Cardiac septum (tissue), 1 donor: ENCODE data around the gene SPPL3. TPM values are rescaled to one million over a fixed set of nuclear protein-coding genes. Genes with fewer than 3 reads are reported as not detected.
A peak's percentile ranks its signal among the peaks of the same experiment; 100 is the strongest.
"Not testable (repeated sequence)": the region's sequence is repeated elsewhere in the genome, so short reads cannot be mapped to it uniquely, and the experiment has no call there.

ENCODE experiments used
- DNase-seq: peaks from one replicate; pipeline ENCODE4 v3.0.0-alpha.2; 2020; ENCODE audit warnings: low spot score
- intact Hi-C: fragments of 100-400 bp; cut with DNase I; formaldehyde crosslinking; loops from one replicate; pipeline ENCODE4 v1.14.0; 2022
- total RNA-seq: library from RNA; stranded (reverse); fragmentation: NEBNext Ultra II Directional; extraction: Animal tissue kit (Norgen Biotek cat#: 25700); gene quantifications from one replicate; pipeline ENCODE4 v1.2.1, GENCODE V29; 2021
- donor health status: DM: no; HTN: no; CAD: no.

Gene SPPL3
- total RNA-seq, 1 donor from 2014 or later = 32.2 TPM

- intact Hi-C loops = no loop called here
Measured at GRCh38 chr12:120798696-120799095, 105.5 kb downstream of the SPPL3 start.

DNA sequence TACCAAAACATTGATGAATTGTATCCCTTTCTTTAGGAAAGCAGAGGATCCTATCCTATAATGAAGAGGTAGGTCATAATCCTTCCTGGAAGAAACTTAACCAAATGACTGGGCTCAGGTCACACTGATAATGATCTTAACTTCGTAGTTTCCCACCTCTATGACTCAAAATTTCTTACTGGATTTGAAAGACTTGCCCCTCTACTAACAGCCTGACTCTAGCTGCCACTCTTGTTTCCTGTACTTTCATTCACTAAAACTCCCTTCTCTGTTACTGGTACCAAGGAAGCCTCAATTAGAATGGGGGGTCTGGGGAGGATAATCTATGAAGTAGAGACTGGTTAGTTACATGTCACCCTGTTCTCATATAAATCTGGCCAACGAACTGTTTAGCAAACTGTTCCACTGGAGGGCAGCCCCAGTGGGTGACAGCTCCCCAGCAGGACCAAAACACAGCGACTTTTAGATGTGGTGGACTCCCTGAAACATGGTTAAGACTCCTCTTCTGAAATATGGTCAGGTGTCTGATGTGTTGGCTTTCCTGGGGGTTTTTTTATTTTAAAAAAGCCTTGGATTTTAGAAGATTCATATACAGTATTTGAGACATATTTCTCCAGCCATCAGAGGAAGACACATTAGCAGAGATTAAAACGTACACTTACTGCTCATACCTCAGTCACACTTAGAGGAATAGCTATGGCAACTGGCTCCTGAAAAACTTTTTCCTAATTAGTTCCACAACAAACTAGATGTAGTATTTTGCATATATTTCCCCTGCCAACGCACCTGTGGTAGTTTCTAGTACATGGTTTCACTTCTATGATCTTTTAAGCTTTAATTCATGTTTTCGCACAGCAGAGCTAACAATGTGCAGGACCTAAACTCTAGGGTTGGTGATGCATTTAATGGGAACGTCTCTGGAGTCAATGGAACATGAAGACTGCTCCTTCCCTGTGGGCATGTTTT is 106.2 kb downstream of the SPPL3 start:
- no peak for DNase-seq
- intact Hi-C loops = no loop called here

More at GRCh38 chr12:120798696-120799095, 105.5 kb downstream of the SPPL3 start:
- DNase-seq = no peak

DNA sequence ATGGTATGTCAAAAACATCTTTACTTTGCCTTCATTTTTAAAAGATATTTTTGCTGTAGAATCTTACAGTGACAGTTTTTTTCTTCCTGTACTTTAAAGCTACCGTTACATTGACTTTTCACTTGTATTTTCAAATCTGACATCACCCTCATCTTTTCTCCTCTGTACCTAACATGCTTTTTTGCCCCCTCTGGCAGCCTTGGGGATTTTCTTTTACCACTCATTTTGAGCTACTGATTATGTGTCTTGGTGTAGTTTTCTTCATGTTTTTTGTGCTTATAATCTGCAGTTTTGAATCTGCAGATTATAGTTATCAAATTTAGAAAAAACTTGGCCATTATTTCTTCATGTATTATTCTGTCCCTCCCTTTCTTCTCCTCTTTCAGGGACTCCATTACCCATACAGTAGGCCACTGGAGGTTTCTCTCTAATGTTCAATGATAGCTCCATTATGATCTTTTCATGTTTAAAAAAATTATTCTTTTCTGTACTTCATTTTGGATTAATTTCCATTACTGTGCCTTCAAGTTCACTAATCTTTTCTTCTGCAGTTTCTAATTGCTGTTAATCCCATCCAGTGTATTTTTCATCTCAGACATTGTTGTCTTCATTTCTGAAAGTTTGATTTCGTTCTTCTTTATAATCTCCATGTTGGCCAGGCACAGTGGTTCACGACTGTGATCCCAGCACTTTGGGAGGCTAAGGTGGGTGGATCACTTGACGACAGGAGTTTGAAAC is 108.5 kb downstream of the SPPL3 start:
- DNase-seq = no peak
- intact Hi-C loops = no loop called here

DNA sequence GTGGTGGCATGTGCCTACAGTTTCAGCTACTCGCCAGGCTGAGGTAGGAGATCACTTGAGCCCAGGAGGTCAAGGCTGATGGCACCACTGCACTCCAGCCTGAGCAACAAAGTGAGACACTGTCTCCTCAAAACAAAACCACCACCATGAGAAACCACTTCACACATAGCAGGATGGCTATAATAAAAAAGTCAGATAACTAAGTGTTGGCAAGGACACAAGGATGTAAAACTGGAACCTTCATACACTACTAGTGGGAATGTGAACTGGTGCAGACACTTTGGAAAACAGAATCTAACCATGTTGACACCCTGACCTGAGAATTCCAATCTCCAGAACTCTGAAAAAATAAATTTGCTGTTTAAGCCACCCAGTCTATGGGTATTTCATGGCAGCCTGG is 110.8 kb downstream of the SPPL3 start:
- DNase-seq = no peak
- intact Hi-C loops = no loop called here

DNA sequence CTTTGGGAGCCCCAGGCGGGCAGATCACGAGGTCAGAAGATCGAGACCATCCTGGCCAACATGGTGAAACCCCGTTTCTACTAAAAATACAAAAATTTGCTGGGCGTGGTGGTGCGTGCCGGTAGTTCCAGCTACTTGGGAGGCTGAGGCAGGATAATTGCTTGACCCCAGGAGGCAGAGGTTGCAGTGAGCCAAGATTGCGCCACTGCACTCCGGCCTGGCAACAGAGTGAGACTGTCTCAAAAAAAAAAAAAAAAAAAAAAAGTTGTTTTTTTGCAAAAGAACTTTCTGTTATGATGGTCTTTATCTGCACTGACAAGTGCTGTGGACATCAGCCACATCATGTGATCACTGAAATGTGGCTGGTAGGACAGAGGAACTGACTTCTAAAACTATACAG is 111.7 kb downstream of the SPPL3 start:
- DNase-seq, intact Hi-C loops: not testable (repeated sequence)

DNA sequence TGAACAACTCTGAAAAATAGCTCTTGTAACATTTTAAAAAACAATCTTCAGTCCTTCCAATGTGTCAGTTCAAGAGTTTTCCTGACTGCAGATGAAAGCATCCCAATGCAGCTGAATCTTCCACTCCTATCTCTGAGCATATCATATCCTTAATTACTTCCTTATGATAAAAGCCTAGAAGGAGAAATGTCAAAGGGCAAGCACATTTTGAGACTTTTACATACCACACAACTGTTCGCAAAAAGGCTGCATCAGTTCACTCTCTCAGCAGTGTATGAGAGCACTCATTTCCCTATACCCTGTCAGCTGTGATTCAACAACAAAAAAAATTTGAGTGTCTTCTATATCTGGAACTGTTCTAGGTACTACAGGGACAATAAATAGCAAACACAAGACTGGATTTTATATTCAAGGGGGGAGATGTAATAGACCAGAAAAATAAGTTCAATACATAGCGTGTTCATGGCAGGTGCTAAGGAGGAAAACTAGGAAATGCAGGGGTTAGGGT is 112.4 kb downstream of the SPPL3 start:
- no peak for DNase-seq
- intact Hi-C loops = no loop called here

DNA sequence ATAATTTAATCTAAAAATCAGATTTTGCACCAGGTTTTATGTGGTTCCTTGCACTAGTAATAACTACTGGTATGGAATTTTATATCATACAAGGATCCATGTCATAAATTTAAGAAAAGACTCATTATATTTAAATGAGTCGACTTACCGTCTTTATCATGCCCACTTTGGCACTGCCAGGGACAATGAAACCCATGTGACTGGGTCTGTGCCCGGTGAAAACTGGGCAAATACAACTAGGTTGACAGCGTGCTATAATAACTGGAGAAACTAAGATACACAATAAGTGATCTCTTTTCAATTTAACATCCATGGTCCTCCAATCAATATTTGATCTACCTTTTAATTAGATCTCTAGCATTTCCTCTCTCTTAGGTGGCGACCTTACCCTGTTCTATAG is 114.0 kb downstream of the SPPL3 start:
- no peak for DNase-seq
- intact Hi-C loops = no loop called here

DNA sequence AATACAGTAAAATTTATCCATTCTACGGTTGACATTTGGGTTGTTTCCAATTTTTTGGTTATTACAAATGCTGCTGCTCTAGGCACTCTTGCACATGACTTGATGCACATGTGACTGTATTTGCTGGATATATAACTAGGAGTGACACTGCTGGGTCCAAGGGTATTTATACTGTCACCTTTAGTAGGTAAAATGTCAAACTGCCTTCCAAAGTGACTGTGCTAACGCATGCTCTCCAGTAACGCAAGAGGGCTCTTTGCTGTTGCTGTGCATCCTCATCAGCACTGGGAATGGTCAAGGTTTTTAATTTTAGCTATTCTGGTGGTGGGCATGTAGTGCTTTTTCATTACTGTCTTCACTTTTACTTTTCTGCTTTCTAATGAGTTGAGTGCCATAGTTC is 116.3 kb downstream of the SPPL3 start:
- intact Hi-C loops = no loop called here
- DNase-seq = no peak

DNA sequence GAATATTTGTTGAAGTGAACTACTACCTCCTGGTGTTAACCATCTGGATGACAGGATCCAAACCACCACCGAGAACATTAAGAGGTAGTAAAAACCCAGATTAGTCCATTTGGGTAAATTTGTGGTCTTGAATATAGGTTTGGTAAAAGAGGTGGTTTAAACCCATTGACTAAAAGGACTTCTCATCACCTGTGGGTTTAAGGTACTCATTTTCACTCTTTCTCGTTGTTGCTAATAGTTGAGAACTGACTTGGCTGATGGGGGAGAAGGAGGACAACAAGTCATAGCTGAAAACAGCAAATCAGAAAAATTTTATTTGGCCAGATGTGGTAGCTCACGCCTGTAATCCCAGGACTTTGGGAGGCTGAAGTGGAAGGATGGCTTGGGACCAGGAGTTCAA is 119.4 kb downstream of the SPPL3 start:
- intact Hi-C loops = no loop called here
- DNase-seq = no peak

DNA sequence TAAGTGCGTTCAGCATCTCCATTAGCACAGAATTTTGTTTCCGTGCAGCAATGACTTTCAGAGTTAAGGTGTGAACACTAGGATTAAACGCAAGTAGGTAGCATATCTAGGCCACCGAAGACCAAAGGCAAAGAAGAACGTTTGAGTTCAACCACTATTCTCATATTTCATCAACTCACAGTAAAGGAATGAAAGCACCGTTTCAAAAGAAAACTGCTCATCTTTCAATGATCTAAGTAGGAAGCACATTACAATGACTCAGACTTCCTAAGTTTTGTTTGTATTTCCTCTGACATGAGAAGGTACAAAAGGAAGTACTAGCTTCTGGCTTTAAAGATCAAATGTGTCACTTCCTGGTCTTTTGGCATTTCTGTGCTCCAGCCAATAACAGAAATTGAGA is 121.0 kb downstream of the SPPL3 start:
- DNase-seq = no peak
- intact Hi-C loops = no loop called here

DNA sequence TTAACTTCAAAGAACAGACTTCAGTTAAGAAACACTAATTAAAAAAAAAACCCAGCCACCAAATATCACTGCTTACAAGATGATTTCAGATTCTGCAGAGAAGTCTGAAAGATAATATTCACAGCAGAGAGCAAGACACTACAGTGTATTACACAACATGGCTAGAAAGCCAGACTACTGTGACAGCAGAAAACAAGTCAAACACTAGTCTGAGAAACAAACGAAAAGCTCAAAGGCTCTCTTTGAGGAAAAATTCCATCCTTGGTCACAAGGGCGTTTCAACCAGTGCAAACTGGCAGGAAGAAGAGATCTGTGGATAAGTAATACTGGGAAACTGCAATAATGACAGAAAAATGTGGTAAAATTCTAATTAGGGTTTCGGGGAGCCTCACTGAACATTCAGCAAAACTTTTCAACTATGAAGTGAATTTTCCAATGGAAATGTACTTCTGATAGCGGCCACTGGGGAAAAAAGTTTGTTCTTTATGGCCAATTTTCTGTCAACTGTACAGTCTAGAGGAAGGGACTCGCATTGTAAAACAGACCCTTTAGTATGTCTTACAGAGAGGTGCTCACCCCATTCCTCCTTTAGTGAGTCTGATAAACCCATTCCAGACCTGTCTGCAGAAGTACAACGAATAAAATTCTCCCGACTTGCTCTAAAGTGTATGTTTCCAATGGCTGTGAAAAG is 128.2 kb downstream of the SPPL3 start:
- intact Hi-C loops = no loop called here
- DNase-seq = no peak

GRCh38 chr12:120774169-120774916 is 129.8 kb downstream of the SPPL3 start:
- intact Hi-C loops = no loop called here

GRCh38 chr12:120771097-120771496 is 133.1 kb downstream of the SPPL3 start:
- intact Hi-C loops = no loop called here
- DNase-seq = no peak

More at GRCh38 chr12:120774169-120774916, 129.8 kb downstream of the SPPL3 start:
- no peak for DNase-seq

- DNase-seq = peak; percentile 19
- intact Hi-C loops = no loop called here
Measured at GRCh38 chr12:120767071-120768024, 136.8 kb downstream of the SPPL3 start.

- DNase-seq = no peak
- intact Hi-C loops = no loop called here
Measured at GRCh38 chr12:120766566-120766965, 137.6 kb downstream of the SPPL3 start.

GRCh38 chr12:120764816-120765215 is 139.3 kb downstream of the SPPL3 start:
- intact Hi-C loops = no loop called here
- peak; percentile 59 for DNase-seq

- intact Hi-C loops = no loop called here
- peak; percentile 29 for DNase-seq
Measured at GRCh38 chr12:120763250-120763649, 140.9 kb downstream of the SPPL3 start.

DNA sequence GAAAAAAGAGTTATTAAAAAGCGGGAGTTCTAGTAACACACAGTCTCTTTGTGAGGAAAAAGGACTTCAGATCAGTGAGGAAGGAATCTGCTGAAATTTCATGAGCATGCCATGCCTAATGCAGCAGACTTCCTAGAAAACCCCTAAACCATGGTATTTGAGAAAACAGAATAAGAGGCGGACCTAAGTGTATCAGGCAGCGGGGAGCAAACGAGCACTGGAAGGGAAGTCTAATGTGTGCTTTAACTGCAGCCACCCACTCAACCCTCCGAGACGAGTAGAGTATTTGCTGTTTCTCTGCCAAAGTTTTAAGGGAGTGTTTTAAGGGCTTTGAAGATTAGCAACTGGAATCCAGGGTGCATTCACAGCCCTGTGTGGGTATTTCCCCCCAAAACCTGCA is 142.1 kb downstream of the SPPL3 start:
- intact Hi-C loops = no loop called here
- DNase-seq = peak; percentile 20
